ENCODE data around the gene NFYC.

DNA sequence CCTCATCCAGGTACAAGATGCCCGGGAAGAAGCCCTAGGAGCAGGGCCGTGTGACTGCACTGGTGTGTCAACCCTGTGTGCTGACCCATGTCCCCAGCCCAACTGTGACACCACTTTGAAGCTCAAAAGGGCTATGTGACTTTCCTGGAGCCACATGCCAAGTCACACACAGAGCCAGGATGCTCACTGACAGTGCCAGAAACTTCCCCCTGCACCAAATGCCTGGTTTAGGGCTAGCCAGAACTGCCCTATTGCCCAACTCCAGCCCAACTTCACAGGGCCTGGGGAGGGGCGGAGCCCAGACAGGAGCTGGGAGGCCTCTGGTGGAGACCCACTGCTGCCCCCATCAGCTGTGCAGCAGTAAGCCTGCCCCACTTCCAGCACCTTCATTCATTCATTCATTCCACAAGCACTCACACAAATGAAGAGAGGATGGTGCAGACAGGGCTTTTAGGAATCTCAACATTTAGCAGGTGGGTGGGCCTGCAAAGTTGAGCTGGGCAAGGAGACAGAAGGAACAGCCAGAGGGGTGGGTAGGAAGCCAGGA, 128.8 kb downstream of the NFYC start:
- no peak for TF ChIP-seq MAFK (IDR thresholded peaks at IDR 0.05; ENCODE audit: low read depth, low read length)
- TF ChIP-seq, protein P1, sequence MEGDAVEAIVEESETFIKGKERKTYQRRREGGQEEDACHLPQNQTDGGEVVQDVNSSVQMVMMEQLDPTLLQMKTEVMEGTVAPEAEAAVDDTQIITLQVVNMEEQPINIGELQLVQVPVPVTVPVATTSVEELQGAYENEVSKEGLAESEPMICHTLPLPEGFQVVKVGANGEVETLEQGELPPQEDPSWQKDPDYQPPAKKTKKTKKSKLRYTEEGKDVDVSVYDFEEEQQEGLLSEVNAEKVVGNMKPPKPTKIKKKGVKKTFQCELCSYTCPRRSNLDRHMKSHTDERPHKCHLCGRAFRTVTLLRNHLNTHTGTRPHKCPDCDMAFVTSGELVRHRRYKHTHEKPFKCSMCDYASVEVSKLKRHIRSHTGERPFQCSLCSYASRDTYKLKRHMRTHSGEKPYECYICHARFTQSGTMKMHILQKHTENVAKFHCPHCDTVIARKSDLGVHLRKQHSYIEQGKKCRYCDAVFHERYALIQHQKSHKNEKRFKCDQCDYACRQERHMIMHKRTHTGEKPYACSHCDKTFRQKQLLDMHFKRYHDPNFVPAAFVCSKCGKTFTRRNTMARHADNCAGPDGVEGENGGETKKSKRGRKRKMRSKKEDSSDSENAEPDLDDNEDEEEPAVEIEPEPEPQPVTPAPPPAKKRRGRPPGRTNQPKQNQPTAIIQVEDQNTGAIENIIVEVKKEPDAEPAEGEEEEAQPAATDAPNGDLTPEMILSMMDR (IDR thresholded peaks at IDR 0.05; ENCODE audit: control extremely low read depth in 1 of 3, insufficient read depth in 1 of 3, low read depth in 1 of 3, low read length in 3 of 3), result peak in 2 of 3 experiments; percentile 42 to 57; a peak in 3 of 4 replicates
- TF ChIP-seq RFX5 (IDR thresholded peaks at IDR 0.05; ENCODE audit: borderline replicate concordance, low read depth, low read length), result no peak
- TF ChIP-seq EZH2 (IDR thresholded peaks at IDR 0.05; ENCODE audit: low read depth, low read length, severe bottlenecking), result no peak
- TF ChIP-seq TBP (IDR thresholded peaks at IDR 0.05; ENCODE audit: low read depth, low read length), result no peak
- TF ChIP-seq POLR2A (IDR thresholded peaks at IDR 0.05; ENCODE audit: control extremely low read depth in 1 of 2, low read depth in 2 of 2, low read length in 2 of 2), result no peak
- TF ChIP-seq SP4 (IDR thresholded peaks at IDR 0.05; ENCODE audit: low read length), result no peak
- TF ChIP-seq RAD21 (IDR thresholded peaks at IDR 0.05 in 1 of 2, conservative IDR thresholded peaks at IDR 0.05 in 1 of 2; ENCODE audit: low read depth in 2 of 2, low read length in 2 of 2), result peak; percentile 47 to 62; a peak in 3 of 4 replicates
- no peak for TF ChIP-seq BRCA1 (IDR thresholded peaks at IDR 0.05; ENCODE audit: low read depth, low read length)
- no peak for TF ChIP-seq EGR1 (IDR thresholded peaks at IDR 0.05; ENCODE audit: borderline replicate concordance, low read depth, low read length)
- TF ChIP-seq GABPA (IDR thresholded peaks at IDR 0.05; ENCODE audit: borderline replicate concordance, insufficient read depth, low read length), result no peak
